HG03025 (cell line): Measurements from ENCODE around the gene CDKAL1.
"Not testable (repeated sequence)": the region's sequence is repeated elsewhere in the genome, so short reads cannot be mapped to it uniquely, and the experiment has no call there.

Experiments
- ATAC-seq: cut with Tn5 transposase; IDR thresholded peaks from one replicate; pipeline ENCODE4 v1.9.1; 2021; ENCODE audit warnings: mild to moderate bottlenecking, moderate library complexity; ENCODE audit not compliant: unreplicated experiment, low FRiP score

The CDKAL1 gene

GRCh38 chr6:20724443-20725190 lies 190.4 kb downstream of the CDKAL1 start:
- ATAC-seq = no peak

DNA sequence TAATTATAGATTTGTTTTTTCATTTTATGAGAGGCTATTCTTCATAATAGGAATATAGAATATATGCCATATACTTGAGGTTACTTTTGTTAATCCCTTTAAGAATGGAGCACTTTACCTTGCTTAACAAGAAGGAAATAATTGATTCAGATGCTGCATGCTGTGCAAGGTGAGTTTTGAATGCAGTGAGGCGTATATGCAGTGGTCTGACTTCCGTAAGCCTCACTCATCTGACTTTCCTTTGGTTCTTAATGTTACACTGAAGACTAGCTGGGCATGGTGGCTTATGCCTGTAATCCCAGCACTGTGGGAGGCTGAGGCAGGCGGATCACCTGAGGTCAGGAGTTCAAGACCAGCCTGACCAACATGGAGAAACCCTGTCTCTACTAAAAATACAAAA lies 191.0 kb downstream of the CDKAL1 start:
- ATAC-seq = not testable (repeated sequence)

- ATAC-seq = no peak
Measured at GRCh38 chr6:20729086-20729485, 194.8 kb downstream of the CDKAL1 start.

GRCh38 chr6:20732362-20732761 lies 198.1 kb downstream of the CDKAL1 start:
- not testable (repeated sequence) for ATAC-seq

- no peak for ATAC-seq
Measured at GRCh38 chr6:20732896-20733295, 198.6 kb downstream of the CDKAL1 start.

- ATAC-seq = no peak
Measured at GRCh38 chr6:20737912-20738311, 203.7 kb downstream of the CDKAL1 start.

DNA sequence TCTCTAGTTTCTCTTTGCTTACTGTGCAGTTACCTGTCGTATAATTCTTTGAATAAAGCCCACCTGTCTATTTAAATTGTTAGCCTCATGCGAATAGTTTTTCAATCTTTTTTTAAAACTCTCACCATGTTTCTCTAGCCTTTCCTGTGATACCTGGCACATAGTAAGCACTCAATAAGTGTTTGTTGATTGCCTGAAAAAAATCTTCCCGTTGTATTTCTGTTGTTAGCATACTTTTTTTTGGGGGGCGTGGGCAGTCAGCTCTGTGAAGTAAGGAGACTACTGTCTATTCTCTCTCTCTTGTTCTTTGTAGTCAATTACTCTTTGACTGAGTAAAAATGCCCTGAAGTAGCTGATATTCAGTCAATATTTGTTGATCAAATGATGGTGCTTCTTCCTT lies 205.8 kb downstream of the CDKAL1 start:
- ATAC-seq = no peak

- no peak for ATAC-seq
Measured at GRCh38 chr6:20740727-20741126, 206.5 kb downstream of the CDKAL1 start.

- no peak for ATAC-seq
Measured at GRCh38 chr6:20741490-20741889, 207.2 kb downstream of the CDKAL1 start.

GRCh38 chr6:20744911-20745557 lies 210.8 kb downstream of the CDKAL1 start:
- ATAC-seq = no peak

GRCh38 chr6:20746024-20746423 lies 211.8 kb downstream of the CDKAL1 start:
- ATAC-seq = no peak

DNA sequence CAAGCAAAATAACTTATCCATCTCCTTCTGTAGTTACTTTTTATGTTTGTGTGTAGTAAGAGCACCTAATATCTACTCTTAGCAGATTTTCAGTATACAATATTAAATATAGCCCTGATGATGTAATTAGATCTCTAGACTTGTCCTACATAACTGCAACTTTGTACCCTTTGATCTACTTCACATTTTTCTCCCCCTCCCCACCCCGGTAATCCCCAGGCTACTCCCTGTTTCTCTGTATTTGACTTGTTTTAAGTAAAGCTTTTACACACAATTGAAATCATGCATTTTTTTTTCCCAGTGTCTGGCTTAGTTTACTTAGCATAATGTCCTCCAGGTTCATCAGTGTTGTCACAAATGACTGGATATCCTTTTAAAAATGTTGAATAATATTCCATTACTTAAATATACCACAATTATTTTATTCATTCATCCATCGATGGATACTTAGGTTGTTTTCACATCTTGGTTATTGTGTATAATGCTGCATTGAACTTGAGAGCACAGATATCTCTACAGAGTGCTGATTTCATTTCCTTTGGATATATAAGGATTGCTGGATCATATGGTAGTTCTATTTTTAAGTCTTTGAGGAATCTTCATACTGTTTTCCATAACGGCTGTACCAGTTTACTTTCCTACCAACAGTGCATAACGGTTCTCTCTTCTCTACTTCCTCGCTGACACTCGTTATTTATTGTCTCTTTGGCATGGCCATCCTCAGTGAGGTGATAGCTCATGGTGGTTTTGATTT lies 212.7 kb downstream of the CDKAL1 start:
- no peak for ATAC-seq

DNA sequence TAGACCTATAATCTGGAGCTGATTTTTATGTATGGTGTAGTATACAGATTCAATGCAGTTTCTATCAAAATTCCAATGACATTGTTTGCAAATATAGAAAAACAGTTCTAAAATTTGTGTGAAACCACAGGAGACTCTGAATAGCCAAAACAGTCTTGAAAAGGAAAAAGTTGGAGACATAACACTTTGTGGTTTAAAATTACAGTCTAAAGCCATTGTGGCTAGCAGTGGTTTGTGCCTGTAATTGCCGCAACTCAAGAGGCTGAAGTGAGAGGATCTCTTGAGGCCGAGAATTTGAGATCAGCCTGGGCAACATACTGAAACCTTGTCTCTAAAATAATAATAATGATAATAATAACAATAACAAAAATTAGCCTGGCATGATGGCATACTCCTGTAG lies 213.7 kb downstream of the CDKAL1 start:
- ATAC-seq = no peak

- no peak for ATAC-seq
Measured at GRCh38 chr6:20751293-20751935, 217.2 kb downstream of the CDKAL1 start.

DNA sequence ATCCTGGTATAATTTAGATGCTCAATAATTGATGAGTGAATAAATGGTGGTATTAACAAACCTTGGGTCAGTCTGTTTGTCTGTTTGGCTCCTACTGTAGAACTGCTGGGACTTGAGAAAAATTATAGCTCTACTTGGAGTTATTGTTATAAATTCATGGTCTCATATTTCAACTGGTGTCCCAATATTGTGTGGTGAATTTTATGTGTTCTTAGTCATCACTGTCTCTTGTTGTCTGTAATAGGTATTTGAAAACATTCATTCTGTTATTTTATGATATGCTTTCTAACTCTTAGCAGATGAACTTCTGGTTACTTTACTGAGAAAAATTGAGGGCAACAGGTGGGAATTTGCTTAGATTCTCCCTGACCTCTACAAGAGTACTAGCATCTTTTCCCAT lies 221.4 kb downstream of the CDKAL1 start:
- ATAC-seq = no peak

DNA sequence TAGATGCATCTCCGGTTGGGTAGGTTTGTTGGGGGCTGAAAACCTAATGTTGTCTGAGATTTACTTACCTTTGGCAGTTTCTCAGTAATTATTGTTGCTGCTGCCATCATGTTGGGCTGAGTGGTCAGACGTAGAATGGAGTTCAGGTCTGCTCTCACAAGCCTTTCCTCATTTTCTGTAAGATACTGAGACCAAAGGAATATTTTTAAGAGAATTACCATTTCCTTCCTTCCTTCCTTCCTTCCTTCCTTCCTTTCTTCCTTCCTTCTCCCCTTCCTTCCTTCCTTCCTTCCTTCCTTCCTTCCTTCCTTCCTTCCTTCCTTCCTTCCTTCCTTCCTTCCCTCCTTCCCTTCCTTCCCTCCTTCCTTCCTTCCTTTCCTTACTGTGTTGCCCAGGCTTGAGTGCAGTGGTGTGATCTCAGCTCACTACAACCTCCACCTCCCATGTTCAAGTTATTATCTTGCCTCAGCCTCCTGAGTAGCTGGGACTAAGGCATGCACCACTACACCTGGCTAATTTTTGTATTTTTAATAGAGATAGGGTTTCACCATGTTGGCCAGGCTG lies 222.4 kb downstream of the CDKAL1 start:
- not testable (repeated sequence) for ATAC-seq

- no peak for ATAC-seq
Measured at GRCh38 chr6:20757761-20758160, 223.5 kb downstream of the CDKAL1 start.

GRCh38 chr6:20763296-20763695 lies 229.0 kb downstream of the CDKAL1 start:
- ATAC-seq = no peak

GRCh38 chr6:20769631-20770030 lies 235.4 kb downstream of the CDKAL1 start:
- no peak for ATAC-seq

GRCh38 chr6:20770773-20771172 lies 236.5 kb downstream of the CDKAL1 start:
- no peak for ATAC-seq

- ATAC-seq = no peak
Measured at GRCh38 chr6:20771409-20771808, 237.2 kb downstream of the CDKAL1 start.
